Psoas muscle (tissue), 8 donors: ENCODE measurements around the gene SFT2D3. TPM values are rescaled to one million over a fixed set of nuclear protein-coding genes. Genes with fewer than 3 reads are reported as not detected.

Source experiments
- ATAC-seq, 4 donors: fragments of 200-7000 bp; cut with Tn5 transposase; one replicate each; pipeline ENCODE4 v1.9.1; 2020; ENCODE audit warnings: moderate library complexity in 3 of 4, mild to moderate bottlenecking in 2 of 4
- DNase-seq, 2 donors: peaks; one replicate each; pipeline ENCODE4 v3.0.0-alpha.2; 2020
- H3K27ac ChIP-seq: fragments of 200-600 bp; one replicate; pipeline ENCODE4 v1.8.0; 2022
- H3K27me3 ChIP-seq, 3 donors: fragments of 200-600 bp in 1 of 3; one replicate each; pipeline versions ENCODE4 v1.6.1 to v1.8.0; 2013 to 2022; ENCODE audit warnings: low read length in 2 of 3, mild to moderate bottlenecking in 2 of 3, moderate library complexity in 1 of 3; ENCODE audit not compliant: insufficient read depth in 3 of 3
- H3K36me3 ChIP-seq, 2 donors: fragments of 200-600 bp in 1 of 2; one replicate each; pipeline versions ENCODE4 v1.6.1 to v1.8.0; 2013 to 2022; ENCODE audit warnings: low read depth in 1 of 2, mild to moderate bottlenecking in 1 of 2, moderate library complexity in 1 of 2; ENCODE audit not compliant: insufficient read depth in 1 of 2
- H3K4me1 ChIP-seq: fragments of 200-600 bp; one replicate; pipeline ENCODE4 v1.8.0; 2022
- H3K4me3 ChIP-seq: fragments of 200-600 bp; one replicate; pipeline ENCODE4 v1.8.0; 2022; ENCODE audit warnings: mild to moderate bottlenecking
- H3K9me3 ChIP-seq: fragments of 200-600 bp; one replicate; pipeline ENCODE4 v1.8.0; 2022
- whole genome bisulfite sequencing, 3 donors: extraction: QIAGEN DNeasy Blood & Tissue Kit; methylation state at CpG; one replicate each; pipeline versions ENCODE4 v1.1.6 to v1.1.7; 2013; 5-methylcytosine and 5-hydroxymethylcytosine counted together
- intact Hi-C, 2 donors: fragments of 100-400 bp; cut with DNase I; formaldehyde crosslinking; loops; one replicate each; pipeline versions ENCODE4 v1.11.0 to v1.14.2; 2022
- polyA plus RNA-seq, 3 donors: library from polyadenylated mRNA; stranded (reverse); fragments of 200-250 nt; gene quantifications; one replicate each; pipeline ENCODE4 v1.2.3, GENCODE V29; 2013
- total RNA-seq, 4 donors: library from RNA; stranded (reverse); fragmentation: NEBNext Ultra II Directional in 2 of 4; extraction: Animal tissue kit (Norgen Biotek cat#: 25700) in 2 of 4; gene quantifications; one replicate each; pipeline versions ENCODE4 v1.2.1 to v1.2.4, GENCODE V29; 2021 to 2023
- TF ChIP-seq, protein P1 (sequence below): fragments of 200-600 bp; IDR thresholded peaks from one replicate; pipeline ENCODE4 v1.8.0; 2022; ENCODE audit warnings: antibody characterized with exemption
- donor health status: healthy with polysubstance abuse.
- donor health status: DM: no; HTN: no; CAD: no; lungs with moderate emphysema.
- donor health status: Bipolar disorder and iron deficiency.
- donor health status: healthy.
- donor health status: DM: yes; HTN: yes; CAD: no.
- donor health status: DM: no; HTN: no; CAD: no.
- donor health status: DM: no; HTN: no; CAD: no.
- donor health status: DM: yes; HTN: yes; CAD: no.

The SFT2D3 gene
- total and polyA plus RNA-seq, 7 donors = 1.5 to 4.1 (median 2.2) TPM

DNA sequence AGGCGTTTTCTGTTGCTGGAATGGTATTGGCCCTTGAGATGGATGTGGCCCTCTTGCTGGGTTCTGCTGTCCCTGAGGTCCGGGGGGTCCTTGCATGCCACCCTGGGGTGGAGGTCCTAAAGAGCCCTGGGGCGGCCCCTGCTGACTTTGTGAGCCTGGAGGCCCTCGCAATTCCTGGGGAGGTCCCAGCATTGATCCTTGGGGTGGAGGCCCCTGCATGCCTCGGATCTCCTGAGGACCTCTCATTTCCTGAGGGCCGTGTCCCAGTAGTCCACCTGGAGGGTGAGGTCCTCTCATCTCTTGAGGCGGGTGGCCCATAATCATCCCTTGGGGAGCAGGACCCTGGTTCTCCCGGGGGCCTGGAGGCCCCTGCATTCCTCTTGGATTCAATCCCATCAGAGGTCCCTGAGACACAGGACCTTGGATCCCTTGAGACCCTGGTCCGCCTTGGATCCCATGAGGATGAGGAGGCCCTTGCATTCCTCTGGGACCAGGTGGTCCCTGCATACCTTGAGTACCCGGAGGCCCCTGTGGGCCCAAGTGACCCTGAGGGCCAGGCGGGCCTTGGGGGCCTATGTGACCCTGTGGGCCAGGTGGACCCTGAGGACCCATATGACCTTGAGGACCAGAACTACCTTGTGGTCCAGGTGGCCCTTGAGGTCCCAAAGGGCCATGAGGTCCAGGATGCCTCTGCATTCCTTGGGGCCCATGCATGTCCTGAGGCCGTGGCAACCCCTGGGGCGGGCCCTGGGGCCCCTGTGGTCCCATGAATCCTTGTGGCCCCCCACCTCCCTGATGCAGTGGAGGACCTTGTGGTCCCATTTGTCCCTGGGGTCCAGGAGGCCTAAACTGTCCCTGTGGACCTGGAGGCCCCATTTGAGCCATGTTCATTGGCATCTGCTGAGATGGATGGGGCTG, 18.3 kb downstream of the SFT2D3 start:
- TF ChIP-seq, protein P1, sequence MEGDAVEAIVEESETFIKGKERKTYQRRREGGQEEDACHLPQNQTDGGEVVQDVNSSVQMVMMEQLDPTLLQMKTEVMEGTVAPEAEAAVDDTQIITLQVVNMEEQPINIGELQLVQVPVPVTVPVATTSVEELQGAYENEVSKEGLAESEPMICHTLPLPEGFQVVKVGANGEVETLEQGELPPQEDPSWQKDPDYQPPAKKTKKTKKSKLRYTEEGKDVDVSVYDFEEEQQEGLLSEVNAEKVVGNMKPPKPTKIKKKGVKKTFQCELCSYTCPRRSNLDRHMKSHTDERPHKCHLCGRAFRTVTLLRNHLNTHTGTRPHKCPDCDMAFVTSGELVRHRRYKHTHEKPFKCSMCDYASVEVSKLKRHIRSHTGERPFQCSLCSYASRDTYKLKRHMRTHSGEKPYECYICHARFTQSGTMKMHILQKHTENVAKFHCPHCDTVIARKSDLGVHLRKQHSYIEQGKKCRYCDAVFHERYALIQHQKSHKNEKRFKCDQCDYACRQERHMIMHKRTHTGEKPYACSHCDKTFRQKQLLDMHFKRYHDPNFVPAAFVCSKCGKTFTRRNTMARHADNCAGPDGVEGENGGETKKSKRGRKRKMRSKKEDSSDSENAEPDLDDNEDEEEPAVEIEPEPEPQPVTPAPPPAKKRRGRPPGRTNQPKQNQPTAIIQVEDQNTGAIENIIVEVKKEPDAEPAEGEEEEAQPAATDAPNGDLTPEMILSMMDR = no peak
- H3K36me3 ChIP-seq = peaks cover 17 to 74% of the 10 kb centered on the region in 2 donors
- 96 to 97% (median 96%) methylated on average over 13 of the region's 13 CpGs for WGBS, 3 donors

GRCh38 chr2:127721311-127721977, 20.1 kb downstream of the SFT2D3 start:
- no peak overlapping the region for H3K4me3 ChIP-seq
- DNase-seq (no peak), ATAC-seq (peak in 2 of 4 donors; percentile 41 to 58)
- H3K9me3 ChIP-seq = no peaks in the 10 kb centered on the region
- H3K36me3 ChIP-seq = peaks cover 12 to 66% of the 10 kb centered on the region in 2 donors
- peaks cover 33% of the 10 kb centered on the region for H3K4me1 ChIP-seq
- 82 to 84% (median 82%) methylated on average over 6 of the region's 6 CpGs for WGBS, 3 donors
- H3K27ac ChIP-seq = no peak overlapping the region
- TF ChIP-seq, protein P1 = no peak
- H3K27me3 ChIP-seq = no peaks in the 10 kb centered on the region
- intact Hi-C loops = no loop called here

More for the DNA sequence above, 18.3 kb downstream of the SFT2D3 start:
- intact Hi-C loops = no loop called here
- peaks cover 30% of the 10 kb centered on the region for H3K4me1 ChIP-seq
- H3K9me3 ChIP-seq = no peaks in the 10 kb centered on the region
- H3K27me3 ChIP-seq = no peaks in the 10 kb centered on the region
- DNase-seq = no peak
- H3K27ac ChIP-seq = no peak overlapping the region
- no peak overlapping the region for H3K4me3 ChIP-seq
- ATAC-seq = peak in 1 of 4 donors; percentile 9

GRCh38 chr2:127721978-127722355, 20.7 kb downstream of the SFT2D3 start:
- DNase-seq (no peak), ATAC-seq (peak in 2 of 4 donors; percentile 14 to 22)
- Histone ChIP-seq H3K27me3 (no peaks in the 10 kb centered on the region), H3K27ac (peak overlapping the region; percentile 40), H3K36me3 (peaks cover 8 to 61% of the 10 kb centered on the region in 2 donors), H3K4me3 (no peak overlapping the region), H3K4me1 (peaks cover 33% of the 10 kb centered on the region), H3K9me3 (no peaks in the 10 kb centered on the region)
- TF ChIP-seq, protein P1 = no peak
- intact Hi-C loops = no loop called here
- WGBS, 3 donors = 96 to 100% (median 97%) methylated on average over 2 of the region's 2 CpGs

DNA sequence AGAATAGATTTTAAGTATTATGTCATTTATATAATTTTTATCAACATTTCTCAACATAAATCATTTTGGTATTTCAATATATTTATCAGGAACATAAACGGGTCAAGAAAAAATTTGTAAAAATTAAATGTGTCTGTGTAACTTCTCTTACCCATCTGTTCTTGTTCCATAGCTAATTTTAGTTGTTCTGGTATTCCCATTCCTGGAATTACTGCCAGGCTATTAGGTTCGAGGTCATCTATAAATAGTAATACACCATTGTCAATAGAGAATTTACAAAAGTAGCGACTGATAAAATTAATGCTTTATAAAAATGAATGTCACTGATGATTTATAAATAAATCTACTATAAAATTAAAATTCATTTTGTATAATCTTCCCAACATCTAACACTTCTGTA, 21.5 kb downstream of the SFT2D3 start:
- 27 to 33% (median 30%) methylated on average over 3 of the region's 3 CpGs for WGBS, 3 donors
- TF ChIP-seq, protein P1 = no peak
- Histone ChIP-seq H3K4me1 (peaks cover 33% of the 10 kb centered on the region), H3K4me3 (peak overlapping the region; percentile 1), H3K27me3 (no peaks in the 10 kb centered on the region), H3K9me3 (no peaks in the 10 kb centered on the region), H3K36me3 (peaks cover 8 to 55% of the 10 kb centered on the region in 2 donors), H3K27ac (peak overlapping the region; percentile 61)
- ATAC-seq (peak; percentile 54 to 89 (median 74)), DNase-seq (no peak)
- intact Hi-C loops = no loop called here
